HG02642 (cell line): ENCODE data around the gene HOMEZ.

Experiments used
- ATAC-seq: cut with Tn5 transposase; IDR thresholded peaks from one replicate; pipeline ENCODE4 v1.9.1; 2021; ENCODE audit warnings: mild to moderate bottlenecking; ENCODE audit not compliant: unreplicated experiment, poor library complexity

The HOMEZ gene

GRCh38 chr14:23307687-23308644 lies 22.0 kb upstream of the HOMEZ start:
- ATAC-seq, result no peak

- ATAC-seq, result no peak
These were observed 21.2 kb upstream of the HOMEZ start for GRCh38 chr14:23307146-23307530.

DNA sequence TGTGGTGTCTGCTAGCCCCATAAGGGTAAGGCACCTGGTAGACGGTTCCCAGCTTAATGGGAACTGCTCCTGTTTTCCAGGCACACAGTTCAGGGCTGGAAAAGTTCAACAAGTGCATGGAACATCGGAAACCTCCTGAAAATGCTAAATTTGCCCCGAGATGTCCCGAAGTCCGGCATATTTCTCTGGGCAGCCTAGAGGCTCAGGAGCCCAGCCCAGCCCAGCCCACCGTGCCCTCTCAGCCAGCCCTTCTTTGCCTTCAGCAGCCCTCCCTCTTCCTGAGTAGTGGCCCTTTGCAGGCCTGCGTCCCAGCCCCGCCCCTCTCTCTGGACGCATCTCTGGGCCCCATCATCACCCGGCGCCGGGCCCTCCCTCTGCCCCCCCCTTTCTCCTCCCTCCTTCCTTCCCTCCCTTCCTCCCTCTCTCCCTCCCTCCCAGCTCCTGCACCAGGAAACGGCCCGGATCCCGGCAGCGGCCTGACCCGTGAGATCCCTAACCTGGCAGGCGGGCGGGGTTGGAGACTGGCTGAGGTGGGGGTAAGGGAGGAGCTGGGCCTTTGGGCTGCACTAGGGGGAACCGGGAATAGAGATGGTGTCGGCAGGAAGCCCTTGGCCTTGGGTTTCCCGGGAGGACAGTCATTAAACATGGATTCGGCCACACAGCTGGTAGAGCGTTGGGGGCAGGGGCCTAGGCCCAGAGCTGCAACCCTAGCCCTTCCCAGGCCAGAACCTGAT lies 20.6 kb upstream of the HOMEZ start, which contains the start of gene BCL2L2:
TSS of gene BCL2L2 (plus strand) at position 422 of the 734 bp plus-strand sequence. CDS start 935 bp downstream, outside the sequence.
- no peak for ATAC-seq

- peak; percentile 38 for ATAC-seq
These were observed 16.6 kb upstream of the HOMEZ start, which contains the start of gene PPP1R3E for GRCh38 chr14:23302290-23303225. TSS of gene PPP1R3E (minus strand) at chr14:23302859. CDS start at chr14:23302576, 283 bp downstream.

- ATAC-seq, result peak; percentile 20
These were observed 16.0 kb upstream of the HOMEZ start for GRCh38 chr14:23301969-23302289.

- ATAC-seq, result peak; percentile 80
These were observed 15.5 kb upstream of the HOMEZ start for GRCh38 chr14:23301288-23301968.

DNA sequence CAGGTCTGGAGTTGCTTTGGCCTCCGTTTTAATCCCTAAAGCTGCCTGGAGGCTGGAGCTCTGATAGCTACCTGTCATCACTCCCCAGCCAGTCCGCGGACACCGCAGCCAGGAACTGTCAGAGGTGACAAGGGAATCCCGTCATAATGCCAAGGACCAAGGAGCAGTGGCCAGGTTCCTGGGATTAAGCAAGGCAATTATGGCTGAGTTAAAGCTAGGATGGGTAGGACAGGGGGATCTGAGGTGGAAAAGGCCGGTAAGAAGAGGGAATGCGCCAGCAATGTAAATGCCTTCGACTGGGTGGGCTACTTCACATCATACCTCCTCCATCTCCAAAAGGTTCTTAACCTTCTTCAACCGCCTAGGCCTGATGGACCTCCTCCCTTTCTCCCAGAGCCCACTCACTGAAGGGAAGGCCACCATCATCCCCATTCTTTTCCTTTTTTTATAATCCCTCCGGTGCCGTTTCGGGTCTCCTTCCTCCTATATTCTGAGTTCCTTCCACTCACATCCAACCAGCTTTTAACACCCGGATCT lies 14.8 kb upstream of the HOMEZ start:
- no peak for ATAC-seq

DNA sequence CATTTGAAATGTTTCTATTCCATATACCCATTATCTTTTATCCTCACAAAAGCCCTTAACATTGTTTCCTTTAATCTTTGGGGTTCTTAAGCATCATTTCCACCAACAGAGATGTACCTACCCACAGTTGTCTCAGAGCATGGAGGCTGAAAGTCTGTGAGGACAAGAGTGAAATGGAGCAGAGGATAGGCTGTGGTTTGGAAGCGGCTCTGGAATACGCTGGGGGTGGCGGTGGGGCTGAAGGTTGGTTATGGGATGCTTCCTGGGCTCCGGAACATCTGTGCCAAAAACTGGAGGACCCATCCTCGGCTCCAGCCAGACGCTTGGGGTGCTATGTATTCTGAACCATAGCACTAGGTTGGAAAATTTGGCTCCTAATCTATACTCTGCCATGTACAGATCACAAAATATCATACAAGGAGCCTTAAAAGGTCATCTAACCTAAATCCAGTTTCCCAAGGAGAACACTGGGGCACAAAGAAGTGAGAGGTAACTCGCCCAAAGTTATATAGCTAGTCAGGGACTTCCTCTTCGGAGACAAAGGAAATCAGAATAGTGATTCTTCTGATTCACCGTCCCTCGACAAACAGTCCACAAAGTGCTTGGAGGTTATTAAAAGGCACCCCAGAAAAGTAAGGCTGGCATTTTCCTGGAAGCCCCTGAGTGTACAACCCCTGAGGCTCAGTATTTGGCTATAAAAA lies 14.2 kb upstream of the HOMEZ start:
- no peak for ATAC-seq

GRCh38 chr14:23299211-23299957 lies 13.5 kb upstream of the HOMEZ start:
- no peak for ATAC-seq

- no peak for ATAC-seq
These were observed 11.8 kb upstream of the HOMEZ start for GRCh38 chr14:23297611-23298277.

DNA sequence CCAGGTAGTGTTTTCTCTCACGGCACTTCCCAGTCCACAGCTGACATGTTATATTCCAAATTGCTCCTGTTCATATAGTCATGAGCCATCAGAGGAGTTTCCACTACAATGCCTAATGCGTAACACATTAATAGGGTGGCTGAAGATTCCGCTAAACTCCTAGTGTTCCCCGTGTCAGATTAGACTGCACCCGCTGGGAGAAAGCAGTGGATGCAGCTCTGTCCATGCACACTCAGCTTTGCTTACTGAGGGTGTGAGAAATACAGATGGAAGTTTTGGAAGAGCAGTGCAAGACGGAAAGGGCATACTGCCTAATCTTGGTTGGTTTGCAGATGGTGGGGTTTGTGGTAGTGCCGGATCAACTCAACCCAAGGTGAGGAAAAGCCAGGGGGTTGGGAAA lies 11.2 kb upstream of the HOMEZ start:
- no peak for ATAC-seq

- ATAC-seq, result no peak
These were observed 10.3 kb upstream of the HOMEZ start for GRCh38 chr14:23296012-23296777.

DNA sequence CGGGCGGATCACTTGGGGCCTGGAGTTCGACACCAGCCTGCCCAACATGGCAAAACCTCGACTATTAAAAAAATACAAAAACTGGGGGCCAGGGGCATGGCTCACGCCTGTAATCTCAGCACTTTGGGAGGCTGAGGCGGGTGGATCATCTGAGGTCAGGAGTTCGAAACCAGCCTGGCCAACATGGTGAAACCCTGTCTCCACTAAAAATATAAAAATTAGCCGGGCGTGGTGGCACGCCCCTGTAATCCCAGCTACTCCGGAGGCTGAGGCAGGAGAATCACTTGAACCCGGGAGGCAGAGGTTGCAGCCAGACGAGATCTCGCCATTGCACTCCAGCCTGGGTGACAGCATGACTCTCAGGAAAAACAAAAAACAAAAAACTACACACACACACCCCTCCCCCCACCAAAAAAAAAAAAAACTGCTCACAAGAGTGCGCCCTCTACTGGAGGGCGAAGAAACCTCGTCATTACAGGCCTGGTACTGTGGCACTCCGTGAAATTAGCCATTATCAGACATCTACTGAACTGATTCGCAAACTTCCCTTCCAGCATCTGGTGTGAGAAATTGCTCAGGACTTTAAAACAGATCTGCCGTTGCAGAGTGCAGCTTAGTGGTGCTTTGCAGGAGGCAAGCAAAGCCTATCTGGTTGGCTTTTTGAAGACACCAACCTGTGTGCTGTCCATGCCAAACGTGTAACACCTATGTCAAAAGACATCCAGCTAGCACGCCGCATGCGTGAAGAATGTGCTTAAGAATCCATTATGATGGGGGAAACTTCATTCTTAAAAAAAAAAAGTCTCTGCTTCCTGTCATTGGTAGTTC lies 9.0 kb upstream of the HOMEZ start:
- ATAC-seq, result no peak

GRCh38 chr14:23286902-23287479 lies 1.1 kb upstream of the HOMEZ start:
- no peak for ATAC-seq

DNA sequence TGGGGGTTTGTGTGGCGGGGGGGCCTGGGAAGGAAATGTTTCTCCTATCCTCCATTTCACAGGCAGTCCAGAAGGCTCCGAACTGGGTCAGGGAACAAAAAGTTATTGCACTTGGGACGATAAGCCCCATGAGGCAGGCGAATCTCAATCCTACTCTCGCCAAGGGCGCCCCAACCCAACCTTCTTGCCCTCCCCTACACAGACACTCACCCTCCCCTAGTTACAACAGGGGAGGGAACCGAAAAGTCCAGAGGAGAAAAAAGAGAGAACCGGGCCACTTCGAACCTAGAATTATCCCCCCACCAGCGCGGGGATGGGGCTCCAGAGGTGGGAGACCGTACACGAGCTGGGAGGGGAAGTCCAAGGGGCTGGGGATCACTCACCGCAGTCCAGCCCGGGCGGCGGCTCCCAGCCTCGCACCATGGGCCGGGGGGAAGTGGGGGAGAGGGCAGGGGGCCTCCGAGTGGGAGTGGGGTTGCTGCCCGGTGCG lies 357 bp downstream of the HOMEZ start:
- ATAC-seq, result peak; percentile 32
